CD4-positive, alpha-beta T cell treated with Interleukin-21 for 1 hour (primary cell): ENCODE measurements around the gene DUSP15.

Experiments used
- DNase-seq: peaks from one replicate; pipeline ENCODE4 v3.0.0-alpha.2; 2020

Gene DUSP15

GRCh38 chr20:31890646-31891045 is 20.3 kb upstream of the DUSP15 start:
- DNase-seq: no peak

GRCh38 chr20:31883829-31884228 is 13.5 kb upstream of the DUSP15 start:
- no peak for DNase-seq

- DNase-seq: no peak
Observed at GRCh38 chr20:31881945-31882344, 11.6 kb upstream of the DUSP15 start.

- DNase-seq: peak; percentile 85
Observed at GRCh38 chr20:31879143-31879987, 9.0 kb upstream of the DUSP15 start.

GRCh38 chr20:31877684-31878083 is 7.4 kb upstream of the DUSP15 start:
- DNase-seq: no peak

- DNase-seq: no peak
Observed at GRCh38 chr20:31875671-31876070, 5.3 kb upstream of the DUSP15 start.

GRCh38 chr20:31872406-31872805 is 2.1 kb upstream of the DUSP15 start:
- no peak for DNase-seq

GRCh38 chr20:31871618-31871954 is 1.3 kb upstream of the DUSP15 start:
- no peak for DNase-seq

GRCh38 chr20:31870726-31871617 is 645 bp upstream of the DUSP15 start:
- DNase-seq: no peak

GRCh38 chr20:31869673-31869941 is 720 bp downstream of the DUSP15 start:
- no peak for DNase-seq

- DNase-seq: no peak
Observed at GRCh38 chr20:31868853-31869672, 1.3 kb downstream of the DUSP15 start.

GRCh38 chr20:31866221-31866620 is 4.1 kb downstream of the DUSP15 start:
- no peak for DNase-seq

GRCh38 chr20:31864521-31865400 is 5.6 kb downstream of the DUSP15 start:
- no peak for DNase-seq

GRCh38 chr20:31863296-31864085 is 6.8 kb downstream of the DUSP15 start:
- DNase-seq: no peak

GRCh38 chr20:31862506-31862905 is 7.8 kb downstream of the DUSP15 start:
- no peak for DNase-seq

- DNase-seq: no peak
Observed at GRCh38 chr20:31862157-31862470, 8.2 kb downstream of the DUSP15 start.

- peak; percentile 74 for DNase-seq
Observed at GRCh38 chr20:31861385-31862156, 8.8 kb downstream of the DUSP15 start.

- DNase-seq: no peak
Observed at GRCh38 chr20:31861135-31861384, 9.3 kb downstream of the DUSP15 start.

- DNase-seq: no peak
Observed at GRCh38 chr20:31860390-31861134, 9.8 kb downstream of the DUSP15 start.

GRCh38 chr20:31859998-31860380 is 10.3 kb downstream of the DUSP15 start:
- DNase-seq: no peak
